ENCODE measurements around the gene INSRR. TPM values are rescaled to one million over a fixed set of nuclear protein-coding genes. Genes with fewer than 3 reads are reported as not detected.

Gene INSRR
- total RNA-seq, 1 experiment from 2014 or later: not detected

GRCh38 chr1:156894711-156895454 lies 36.0 kb upstream of the INSRR start:
- intact Hi-C loops (cut with micrococcal nuclease): no loop called here
- ChIA-PET CTCF (interaction anchor here (0.5 to 17.6 kb wide), 18 partner anchors 11 to 262 kb away, joined by 3 to 363 read pairs (median 4); partner anchors contain the start of genes INSRR, LRRC71, METTL25B and NTRK1), POLR2A (interaction anchor here (0.6 to 1.1 kb wide), 3 partner anchors 33 to 128 kb away, joined by 3 to 5 read pairs (median 4); partner anchors contain the start of gene PRCC)
- peaks cover 41% of the 10 kb centered on the region for H3K4me1 Mint-ChIP-seq (ENCODE audit: insufficient read depth, unreplicated experiment)
- TF ChIP-seq CTCF (IDR thresholded peaks at IDR 0.05; ENCODE audit: unreplicated experiment): no peak
- no peak overlapping the region for H3K4me3 Mint-ChIP-seq (ENCODE audit: unreplicated experiment)
- no peak for DNase-seq (ENCODE audit: unreplicated experiment)
- H3K36me3 Mint-ChIP-seq (ENCODE audit: insufficient read depth, unreplicated experiment): no peaks in the 10 kb centered on the region
- H3K27me3 Mint-ChIP-seq (ENCODE audit: insufficient read depth, unreplicated experiment): no peaks in the 10 kb centered on the region
- no peak overlapping the region for H3K27ac Mint-ChIP-seq (ENCODE audit: low read depth, unreplicated experiment)
- BruUV-seq (replicated peaks): no TSS peak
- no peaks in the 10 kb centered on the region for H3K9me3 Mint-ChIP-seq (ENCODE audit: unreplicated experiment)

GRCh38 chr1:156894001-156894400 lies 35.1 kb upstream of the INSRR start:
- H3K27ac Mint-ChIP-seq (ENCODE audit: low read depth, unreplicated experiment): no peak overlapping the region
- CTCF ChIA-PET: interaction anchor here (0.6 to 17.6 kb wide), 9 partner anchors 10 to 188 kb away, joined by 3 to 363 read pairs (median 4); partner anchors contain the start of genes INSRR, LRRC71 and NTRK1
- H3K36me3 Mint-ChIP-seq (ENCODE audit: insufficient read depth, unreplicated experiment): no peaks in the 10 kb centered on the region
- H3K27me3 Mint-ChIP-seq (ENCODE audit: insufficient read depth, unreplicated experiment): peaks cover 5% of the 10 kb centered on the region
- H3K4me3 Mint-ChIP-seq (ENCODE audit: unreplicated experiment): no peak overlapping the region
- no peak for TF ChIP-seq CTCF (IDR thresholded peaks at IDR 0.05; ENCODE audit: unreplicated experiment)
- intact Hi-C loops (cut with micrococcal nuclease): no loop called here
- no TSS peak for BruUV-seq (replicated peaks)
- H3K4me1 Mint-ChIP-seq (ENCODE audit: insufficient read depth, unreplicated experiment): peaks cover 39% of the 10 kb centered on the region
- no peak for DNase-seq (ENCODE audit: unreplicated experiment)
- POLR2A ChIA-PET: no interaction called here
- no peaks in the 10 kb centered on the region for H3K9me3 Mint-ChIP-seq (ENCODE audit: unreplicated experiment)

DNA sequence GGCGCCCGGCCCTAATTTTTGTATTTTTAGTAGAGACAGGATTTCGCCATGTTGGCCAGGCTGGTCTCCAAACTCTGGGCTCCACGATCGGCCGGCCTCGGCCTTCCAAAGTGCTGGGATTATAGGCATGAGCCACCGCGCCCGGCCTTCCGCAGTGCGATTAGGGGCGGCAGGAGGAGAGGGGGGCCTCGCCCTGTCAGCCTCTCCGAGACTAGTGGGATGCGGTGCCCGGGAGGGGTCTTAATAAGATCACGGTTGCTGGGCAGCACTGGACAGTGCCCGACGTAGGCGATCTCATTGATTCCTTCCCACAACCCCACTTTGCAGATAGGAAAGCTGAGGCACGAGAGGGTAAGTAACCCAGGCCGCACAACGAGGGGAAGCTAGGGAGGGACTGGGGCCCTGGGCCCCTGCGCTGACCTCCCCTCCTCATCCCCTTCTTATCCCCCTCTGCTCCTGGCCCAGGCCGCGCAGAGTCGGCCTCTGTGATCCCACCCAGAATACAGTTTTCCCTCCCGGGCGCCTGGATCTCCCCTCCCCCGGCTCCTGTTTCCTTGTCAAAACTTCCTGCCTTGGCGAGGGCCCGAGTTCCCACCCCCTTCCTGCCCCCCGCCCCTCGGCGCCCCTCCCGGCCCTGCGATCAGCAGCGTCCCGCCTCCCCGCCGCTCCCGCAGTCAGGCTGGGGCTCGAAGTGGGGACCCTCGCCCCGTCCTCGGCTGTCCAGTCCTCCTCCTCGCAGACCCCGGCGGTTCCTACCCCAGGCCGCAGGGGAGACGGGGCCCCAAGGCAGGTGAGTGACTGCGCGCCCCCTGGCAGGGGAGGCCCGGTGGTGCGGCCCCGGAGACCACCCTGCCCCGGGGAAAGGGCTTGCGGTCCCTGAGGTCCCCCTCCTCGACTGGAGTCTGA lies 34.4 kb upstream of the INSRR start, which contains the start of gene PEAR1:
PEAR1 (plus strand) TSS at position 671 of the 906 bp plus-strand sequence. CDS start 10,209 bp downstream, outside the sequence.
- no peaks in the 10 kb centered on the region for H3K36me3 Mint-ChIP-seq (ENCODE audit: insufficient read depth, unreplicated experiment)
- no peak for TF ChIP-seq CTCF (IDR thresholded peaks at IDR 0.05; ENCODE audit: unreplicated experiment)
- CTCF ChIA-PET: interaction anchor here (0.7 to 17.6 kb wide), 19 partner anchors 15 to 213 kb away, joined by 3 to 363 read pairs (median 22); partner anchors contain the start of genes INSRR, LRRC71 and NTRK1
- H3K4me1 Mint-ChIP-seq (ENCODE audit: insufficient read depth, unreplicated experiment): peaks cover 32% of the 10 kb centered on the region
- POLR2A ChIA-PET: interaction anchor here (1.6 kb wide), 1 partner anchor 126 kb away, joined by 5 read pairs; the partner anchor contains the start of gene PRCC
- no peaks in the 10 kb centered on the region for H3K9me3 Mint-ChIP-seq (ENCODE audit: unreplicated experiment)
- no peak for DNase-seq (ENCODE audit: unreplicated experiment)
- H3K27me3 Mint-ChIP-seq (ENCODE audit: insufficient read depth, unreplicated experiment): peaks cover 12% of the 10 kb centered on the region
- no TSS peak for BruUV-seq (replicated peaks)
- intact Hi-C loops (cut with micrococcal nuclease): no loop called here
- H3K4me3 Mint-ChIP-seq (ENCODE audit: unreplicated experiment): peak within 1 kb of the TSS; percentile 56
- no peak within 1 kb of the TSS for H3K27ac Mint-ChIP-seq (ENCODE audit: low read depth, unreplicated experiment)
